Vagina (tissue), 2 donors: ENCODE results near the gene PRKAG2.
"Not testable (repeated sequence)": the region's sequence is repeated elsewhere in the genome, so short reads cannot be mapped to it uniquely, and the experiment has no call there.

Experiments
- CTCF ChIP-seq, 3 experiments: fragments of 450-650 bp in 2 of 3; fragments of 200-600 bp in 1 of 3; sonication (generic) in 1 of 3; IDR thresholded peaks; one replicate each; pipeline ENCODE4 v1.5.1; 2017 to 2019; ENCODE audit warnings: antibody characterized with exemption in 3 of 3, mild to moderate bottlenecking in 2 of 3, moderate library complexity in 2 of 3
- POLR2A ChIP-seq, 2 donors: fragments of 450-650 bp; IDR thresholded peaks; one replicate each; pipeline ENCODE4 v1.6.1; 2017; ENCODE audit warnings: antibody characterized with exemption in 2 of 2, mild to moderate bottlenecking in 2 of 2, moderate library complexity in 2 of 2
- POLR2AphosphoS5 ChIP-seq, 2 donors: sonication (generic); formaldehyde crosslinking; IDR thresholded peaks; one replicate each; pipeline ENCODE4 v1.9.0; 2017; ENCODE audit warnings: antibody characterized with exemption in 2 of 2, mild to moderate bottlenecking in 2 of 2, low read depth in 1 of 2; ENCODE audit not compliant: insufficient read depth in 1 of 2

- TF ChIP-seq CTCF (IDR thresholded peaks at IDR 0.05); POLR2A (IDR thresholded peaks at IDR 0.05); POLR2AphosphoS5 (IDR thresholded peaks at IDR 0.05; ENCODE audit: insufficient read depth in 1 of 2, low read depth in 1 of 2): not testable (repeated sequence)
Observed at GRCh38 chr7:151841395-151842051, 35.4 kb downstream of the PRKAG2 start.
